HEK293 (cell line): ENCODE results near the gene CNNM1.
A peak's percentile ranks its signal among the peaks of the same experiment; 100 is the strongest.

Source experiments
- GLI2 ChIP-seq: fragments of 450-650 bp; formaldehyde crosslinking; IDR thresholded peaks from 2 replicates; pipeline ENCODE4; 2017; ENCODE audit warnings: missing biosample characterization, missing genetic modification characterization, low read depth, borderline replicate concordance
- KLF10 ChIP-seq: fragments of 450-650 bp; IDR thresholded peaks from 2 replicates; pipeline ENCODE4 v1.5.1; 2018; ENCODE audit warnings: missing biosample characterization, mild to moderate bottlenecking, missing genetic modification characterization
- KLF16 ChIP-seq: fragments of 450-650 bp; formaldehyde crosslinking; IDR thresholded peaks from 2 replicates; pipeline ENCODE4 v1.5.1; 2017; ENCODE audit warnings: missing biosample characterization, missing genetic modification characterization
- MEIS1 ChIP-seq: sonication (generic); formaldehyde crosslinking; IDR thresholded peaks from 2 replicates; pipeline ENCODE4 v1.8.1; 2022; ENCODE audit warnings: missing genetic modification reagents, mild to moderate bottlenecking, borderline replicate concordance
- OVOL3 ChIP-seq: fragments of 450-650 bp; formaldehyde crosslinking; IDR thresholded peaks from 2 replicates; pipeline ENCODE4 v1.5.1; 2016; ENCODE audit warnings: missing biosample characterization, missing genetic modification characterization
- RBAK ChIP-seq: fragments of 450-650 bp; formaldehyde crosslinking; IDR thresholded peaks from 2 replicates; pipeline ENCODE4 v1.5.1; 2016; ENCODE audit warnings: missing biosample characterization, missing genetic modification characterization
- SP3 ChIP-seq: fragments of 450-650 bp; formaldehyde crosslinking; IDR thresholded peaks from 2 replicates; pipeline ENCODE4 v1.5.1; 2016; ENCODE audit warnings: missing biosample characterization, missing genetic modification characterization
- TCF7L2 ChIP-seq: IDR thresholded peaks from 2 replicates; pipeline ENCODE4 v1.6.1; 2011; ENCODE audit warnings: low read depth, mild to moderate bottlenecking, inconsistent platforms, low read length, moderate library complexity, borderline replicate concordance
- ZEB2 ChIP-seq: fragments of 450-650 bp; formaldehyde crosslinking; IDR thresholded peaks from 2 replicates; pipeline ENCODE4 v1.5.1; 2016; ENCODE audit warnings: missing biosample characterization, missing genetic modification characterization
- ZFP41 ChIP-seq: fragments of 450-650 bp; formaldehyde crosslinking; IDR thresholded peaks from 2 replicates; pipeline ENCODE4 v1.5.1; 2016; ENCODE audit warnings: missing biosample characterization, missing genetic modification characterization, borderline replicate concordance
- ZIC2 ChIP-seq: fragments of 450-650 bp; formaldehyde crosslinking; IDR thresholded peaks from 2 replicates; pipeline ENCODE4 v1.5.1; 2016; ENCODE audit warnings: missing biosample characterization, missing genetic modification characterization
- ZNF10 ChIP-seq: fragments of 450-650 bp; formaldehyde crosslinking; IDR thresholded peaks from 2 replicates; pipeline ENCODE4 v1.5.1; 2017; ENCODE audit warnings: missing biosample characterization, missing genetic modification characterization
- ZNF155 ChIP-seq: fragments of 450-650 bp; formaldehyde crosslinking; IDR thresholded peaks from 2 replicates; pipeline ENCODE4 v1.5.1; 2016; ENCODE audit warnings: missing biosample characterization, missing genetic modification characterization
- ZNF23 ChIP-seq: fragments of 450-650 bp; formaldehyde crosslinking; IDR thresholded peaks from 2 replicates; pipeline ENCODE4 v1.5.1; 2016; ENCODE audit warnings: missing biosample characterization, missing genetic modification characterization, borderline replicate concordance
- ZNF335 ChIP-seq: fragments of 450-650 bp; formaldehyde crosslinking; conservative IDR thresholded peaks from 2 replicates; pipeline ENCODE4 v1.5.1; 2016; ENCODE audit warnings: missing biosample characterization, missing genetic modification characterization
- ZNF423 ChIP-seq: fragments of 450-650 bp; formaldehyde crosslinking; IDR thresholded peaks from 2 replicates; pipeline ENCODE4 v1.5.1; 2016; ENCODE audit warnings: missing biosample characterization, missing genetic modification characterization
- ZNF510 ChIP-seq: fragments of 450-650 bp; formaldehyde crosslinking; IDR thresholded peaks from 2 replicates; pipeline ENCODE4 v1.5.1; 2018; ENCODE audit warnings: mild to moderate bottlenecking, missing genetic modification characterization, missing biosample characterization; ENCODE audit not compliant: insufficient replicate concordance
- ZNF558 ChIP-seq: fragments of 450-650 bp; formaldehyde crosslinking; IDR thresholded peaks from 2 replicates; pipeline ENCODE4 v1.5.1; 2016; ENCODE audit warnings: missing biosample characterization, missing genetic modification characterization
- ZNF560 ChIP-seq: fragments of 450-650 bp; formaldehyde crosslinking; IDR thresholded peaks from 2 replicates; pipeline ENCODE4 v1.5.1; 2017; ENCODE audit warnings: missing biosample characterization, missing genetic modification characterization, borderline replicate concordance
- ZNF561 ChIP-seq: fragments of 450-650 bp; IDR thresholded peaks from 2 replicates; pipeline ENCODE4 v1.5.1; 2018; ENCODE audit warnings: missing biosample characterization, missing genetic modification characterization, borderline replicate concordance
- ZNF571 ChIP-seq: fragments of 450-650 bp; formaldehyde crosslinking; IDR thresholded peaks from 2 replicates; pipeline ENCODE4 v1.5.0; 2017; ENCODE audit warnings: missing biosample characterization, missing genetic modification characterization
- ZNF660 ChIP-seq: fragments of 450-650 bp; IDR thresholded peaks from 2 replicates; pipeline ENCODE4 v1.5.1; 2018; ENCODE audit warnings: missing biosample characterization, mild to moderate bottlenecking, missing genetic modification characterization
- ZNF76 ChIP-seq: fragments of 450-650 bp; formaldehyde crosslinking; IDR thresholded peaks from 2 replicates; pipeline ENCODE4; 2016; ENCODE audit warnings: low read depth, missing biosample characterization, missing genetic modification characterization, borderline replicate concordance
- ZNF776 ChIP-seq: fragments of 450-650 bp; formaldehyde crosslinking; IDR thresholded peaks from 2 replicates; pipeline ENCODE4 v1.5.0; 2017; ENCODE audit warnings: missing biosample characterization, missing genetic modification characterization, borderline replicate concordance
- ZNF791 ChIP-seq: fragments of 450-650 bp; formaldehyde crosslinking; IDR thresholded peaks from 2 replicates; pipeline ENCODE4 v1.5.1; 2016; ENCODE audit warnings: missing biosample characterization, missing genetic modification characterization
- ZXDB ChIP-seq: fragments of 450-650 bp; formaldehyde crosslinking; IDR thresholded peaks from 2 replicates; pipeline ENCODE4 v1.5.1; 2016; ENCODE audit warnings: missing biosample characterization, missing genetic modification characterization
- TF ChIP-seq, protein P1 (sequence below): fragments of 450-650 bp; formaldehyde crosslinking; IDR thresholded peaks from 2 replicates; pipeline ENCODE4 v1.5.1; 2016; ENCODE audit warnings: missing biosample characterization, missing genetic modification characterization
- TF ChIP-seq, protein P2 (sequence below): fragments of 450-650 bp; formaldehyde crosslinking; IDR thresholded peaks from 2 replicates; pipeline ENCODE4 v1.5.1; 2016; ENCODE audit warnings: missing biosample characterization, missing genetic modification characterization
- TF ChIP-seq, protein P3 (sequence below): fragments of 450-650 bp; formaldehyde crosslinking; IDR thresholded peaks from 2 replicates; pipeline ENCODE4 v1.5.1; 2016; ENCODE audit warnings: missing biosample characterization, missing genetic modification characterization
- TF ChIP-seq, protein P4 (sequence below): IDR thresholded peaks from 2 replicates; pipeline ENCODE4 v1.6.1; 2011; ENCODE audit warnings: mild to moderate bottlenecking, low read depth, low read length, borderline replicate concordance
- TF ChIP-seq, protein P5 (sequence below): fragments of 450-650 bp; formaldehyde crosslinking; IDR thresholded peaks from 2 replicates; pipeline ENCODE4 v1.5.1; 2016; ENCODE audit warnings: missing biosample characterization, missing genetic modification characterization

The CNNM1 gene

DNA sequence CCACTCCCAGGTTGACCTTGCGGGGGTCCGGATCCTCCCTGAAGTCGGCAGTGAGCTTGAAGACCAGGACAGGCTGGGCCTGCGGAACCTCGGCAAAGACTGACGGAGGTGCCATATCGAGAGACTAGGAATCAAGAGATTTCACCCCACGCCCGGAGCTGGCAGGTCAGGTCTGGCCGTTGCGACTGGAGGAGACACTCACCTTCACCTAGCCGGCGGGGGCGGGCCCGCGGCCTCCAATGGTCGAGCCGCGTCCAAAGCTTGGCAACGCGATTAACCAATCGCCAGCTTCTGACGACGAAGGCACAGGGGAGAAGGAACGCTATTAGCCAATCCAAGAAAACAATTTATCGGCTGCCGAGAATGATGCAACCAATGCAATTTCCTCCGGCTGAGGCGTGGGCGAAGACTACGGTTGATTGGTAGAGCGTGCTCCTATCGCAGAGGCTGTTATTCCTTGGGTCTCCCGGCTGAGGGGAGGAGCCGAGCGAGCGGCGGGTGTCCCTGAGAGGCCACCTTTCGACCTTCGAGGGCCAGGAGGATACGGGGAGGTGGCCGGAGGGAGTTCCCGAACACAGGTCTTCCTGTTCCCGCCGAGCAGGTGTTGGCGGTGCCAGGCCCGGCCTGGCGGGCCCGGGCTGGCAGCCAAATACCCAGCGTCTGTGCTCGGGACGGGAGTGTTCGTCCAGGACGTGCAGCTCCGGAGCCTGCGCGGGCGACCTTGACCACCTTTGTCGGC, 101.5 kb downstream of the CNNM1 start, which contains the start of gene GOT1 (continued):
- TF ChIP-seq, protein P1, sequence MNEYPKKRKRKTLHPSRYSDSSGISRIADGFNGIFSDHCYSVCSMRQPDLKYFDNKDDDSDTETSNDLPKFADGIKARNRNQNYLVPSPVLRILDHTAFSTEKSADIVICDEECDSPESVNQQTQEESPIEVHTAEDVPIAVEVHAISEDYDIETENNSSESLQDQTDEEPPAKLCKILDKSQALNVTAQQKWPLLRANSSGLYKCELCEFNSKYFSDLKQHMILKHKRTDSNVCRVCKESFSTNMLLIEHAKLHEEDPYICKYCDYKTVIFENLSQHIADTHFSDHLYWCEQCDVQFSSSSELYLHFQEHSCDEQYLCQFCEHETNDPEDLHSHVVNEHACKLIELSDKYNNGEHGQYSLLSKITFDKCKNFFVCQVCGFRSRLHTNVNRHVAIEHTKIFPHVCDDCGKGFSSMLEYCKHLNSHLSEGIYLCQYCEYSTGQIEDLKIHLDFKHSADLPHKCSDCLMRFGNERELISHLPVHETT, result peak; percentile 6; the same call in 1 of the 2 replicates
- TF ChIP-seq ZNF23 (tag by site-specific recombination), result no peak
- peak; percentile 98; the same call in 1 of the 2 replicates for TF ChIP-seq ZNF335 (tag by site-specific recombination)
- no peak; the same call in 1 of the 2 replicates for TF ChIP-seq ZNF76
- TF ChIP-seq RBAK, result no peak
- TF ChIP-seq KLF10, result peak; percentile 98
- TF ChIP-seq ZIC2 (tag by site-specific recombination), result peak; percentile 40; the same call in 1 of the 2 replicates
- TF ChIP-seq, protein P2, sequence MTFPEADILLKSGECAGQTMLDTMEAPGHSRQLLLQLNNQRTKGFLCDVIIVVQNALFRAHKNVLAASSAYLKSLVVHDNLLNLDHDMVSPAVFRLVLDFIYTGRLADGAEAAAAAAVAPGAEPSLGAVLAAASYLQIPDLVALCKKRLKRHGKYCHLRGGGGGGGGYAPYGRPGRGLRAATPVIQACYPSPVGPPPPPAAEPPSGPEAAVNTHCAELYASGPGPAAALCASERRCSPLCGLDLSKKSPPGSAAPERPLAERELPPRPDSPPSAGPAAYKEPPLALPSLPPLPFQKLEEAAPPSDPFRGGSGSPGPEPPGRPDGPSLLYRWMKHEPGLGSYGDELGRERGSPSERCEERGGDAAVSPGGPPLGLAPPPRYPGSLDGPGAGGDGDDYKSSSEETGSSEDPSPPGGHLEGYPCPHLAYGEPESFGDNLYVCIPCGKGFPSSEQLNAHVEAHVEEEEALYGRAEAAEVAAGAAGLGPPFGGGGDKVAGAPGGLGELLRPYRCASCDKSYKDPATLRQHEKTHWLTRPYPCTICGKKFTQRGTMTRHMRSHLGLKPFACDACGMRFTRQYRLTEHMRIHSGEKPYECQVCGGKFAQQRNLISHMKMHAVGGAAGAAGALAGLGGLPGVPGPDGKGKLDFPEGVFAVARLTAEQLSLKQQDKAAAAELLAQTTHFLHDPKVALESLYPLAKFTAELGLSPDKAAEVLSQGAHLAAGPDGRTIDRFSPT, result peak; percentile 37; the same call in 1 of the 2 replicates
- no peak for TF ChIP-seq ZNF560
- no peak for TF ChIP-seq KLF16 (tag by site-specific recombination)
- no peak for TF ChIP-seq ZNF423 (tag by site-specific recombination)
- TF ChIP-seq, protein P3, sequence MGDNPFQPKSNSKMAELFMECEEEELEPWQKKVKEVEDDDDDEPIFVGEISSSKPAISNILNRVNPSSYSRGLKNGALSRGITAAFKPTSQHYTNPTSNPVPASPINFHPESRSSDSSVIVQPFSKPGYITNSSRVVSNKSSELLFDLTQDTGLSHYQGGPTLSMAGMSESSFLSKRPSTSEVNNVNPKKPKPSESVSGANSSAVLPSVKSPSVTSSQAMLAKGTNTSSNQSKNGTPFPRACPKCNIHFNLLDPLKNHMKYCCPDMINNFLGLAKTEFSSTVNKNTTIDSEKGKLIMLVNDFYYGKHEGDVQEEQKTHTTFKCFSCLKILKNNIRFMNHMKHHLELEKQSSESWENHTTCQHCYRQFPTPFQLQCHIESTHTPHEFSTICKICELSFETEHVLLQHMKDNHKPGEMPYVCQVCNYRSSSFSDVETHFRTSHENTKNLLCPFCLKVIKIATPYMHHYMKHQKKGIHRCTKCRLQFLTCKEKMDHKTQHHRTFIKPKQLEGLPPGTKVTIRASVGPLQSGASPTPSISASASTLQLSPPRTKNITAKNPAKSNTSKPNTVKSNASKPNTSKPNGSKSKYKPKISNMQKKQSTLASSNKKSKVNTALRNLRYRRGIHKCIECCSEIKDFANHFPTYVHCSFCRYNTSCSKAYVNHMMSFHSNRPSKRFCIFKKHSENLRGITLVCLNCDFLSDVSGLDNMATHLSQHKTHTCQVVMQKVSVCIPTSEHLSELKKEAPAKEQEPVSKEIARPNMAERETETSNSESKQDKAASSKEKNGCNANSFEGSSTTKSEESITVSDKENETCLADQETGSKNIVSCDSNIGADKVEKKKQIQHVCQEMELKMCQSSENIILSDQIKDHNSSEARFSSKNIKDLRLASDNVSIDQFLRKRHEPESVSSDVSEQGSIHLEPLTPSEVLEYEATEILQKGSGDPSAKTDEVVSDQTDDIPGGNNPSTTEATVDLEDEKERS (tag by site-specific recombination), result no peak
- TF ChIP-seq, protein P4, sequence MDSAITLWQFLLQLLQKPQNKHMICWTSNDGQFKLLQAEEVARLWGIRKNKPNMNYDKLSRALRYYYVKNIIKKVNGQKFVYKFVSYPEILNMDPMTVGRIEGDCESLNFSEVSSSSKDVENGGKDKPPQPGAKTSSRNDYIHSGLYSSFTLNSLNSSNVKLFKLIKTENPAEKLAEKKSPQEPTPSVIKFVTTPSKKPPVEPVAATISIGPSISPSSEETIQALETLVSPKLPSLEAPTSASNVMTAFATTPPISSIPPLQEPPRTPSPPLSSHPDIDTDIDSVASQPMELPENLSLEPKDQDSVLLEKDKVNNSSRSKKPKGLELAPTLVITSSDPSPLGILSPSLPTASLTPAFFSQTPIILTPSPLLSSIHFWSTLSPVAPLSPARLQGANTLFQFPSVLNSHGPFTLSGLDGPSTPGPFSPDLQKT, result no peak
- TF ChIP-seq ZNF791 (tag by site-specific recombination), result no peak
- no peak for TF ChIP-seq OVOL3 (tag by site-specific recombination)
- TF ChIP-seq ZNF155 (tag by site-specific recombination), result no peak
- TF ChIP-seq, protein P5, sequence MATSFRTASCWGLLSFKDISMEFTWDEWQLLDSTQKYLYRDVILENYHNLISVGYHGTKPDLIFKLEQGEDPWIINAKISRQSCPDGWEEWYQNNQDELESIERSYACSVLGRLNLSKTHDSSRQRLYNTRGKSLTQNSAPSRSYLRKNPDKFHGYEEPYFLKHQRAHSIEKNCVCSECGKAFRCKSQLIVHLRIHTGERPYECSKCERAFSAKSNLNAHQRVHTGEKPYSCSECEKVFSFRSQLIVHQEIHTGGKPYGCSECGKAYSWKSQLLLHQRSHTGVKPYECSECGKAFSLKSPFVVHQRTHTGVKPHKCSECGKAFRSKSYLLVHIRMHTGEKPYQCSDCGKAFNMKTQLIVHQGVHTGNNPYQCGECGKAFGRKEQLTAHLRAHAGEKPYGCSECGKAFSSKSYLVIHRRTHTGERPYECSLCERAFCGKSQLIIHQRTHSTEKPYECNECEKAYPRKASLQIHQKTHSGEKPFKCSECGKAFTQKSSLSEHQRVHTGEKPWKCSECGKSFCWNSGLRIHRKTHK (tag by site-specific recombination), result no peak
- no peak for TF ChIP-seq ZNF558 (tag by site-specific recombination)
- TF ChIP-seq ZEB2 (tag by site-specific recombination), result peak; percentile 74; the same call in 1 of the 2 replicates
- TF ChIP-seq ZNF571 (tag by site-specific recombination), result no peak
- no peak for TF ChIP-seq ZNF510 (tag by site-specific recombination)
- TF ChIP-seq ZNF10 (tag by site-specific recombination), result peak; percentile 97
- TF ChIP-seq MEIS1 (CRISPR knock-in tag), result no peak
- TF ChIP-seq ZNF561 (tag by site-specific recombination), result peak; percentile 41; the same call in 1 of the 2 replicates
- TF ChIP-seq SP3 (tag by site-specific recombination), result peak; percentile 95
- TF ChIP-seq ZXDB (tag by site-specific recombination), result peak; percentile 67; the same call in 1 of the 2 replicates
- no peak for TF ChIP-seq TCF7L2
- TF ChIP-seq ZNF660 (tag by site-specific recombination), result 0 out of 2 replicates have a peak, but pooled peaks have one; percentile 15
- no peak for TF ChIP-seq ZNF776
- TF ChIP-seq ZFP41, result no peak
- TF ChIP-seq GLI2 (tag by site-specific recombination), result no peak
